Left ventricle myocardium inferior (tissue), 1 donor: ENCODE measurements around the gene DOCK4. TPM values are rescaled to one million over a fixed set of nuclear protein-coding genes. Genes with fewer than 3 reads are reported as not detected.

Source experiments
- DNase-seq: peaks from one replicate; pipeline ENCODE4 v3.0.0-alpha.2; 2020
- H3K27ac ChIP-seq: fragments of 200-600 bp; replicated peaks from 2 replicates; pipeline ENCODE4 v1.8.0; 2021
- H3K27me3 ChIP-seq: fragments of 200-600 bp; 2 replicates; pipeline ENCODE4 v1.8.0; 2021; ENCODE audit warnings: low read depth
- H3K36me3 ChIP-seq: fragments of 200-600 bp; 2 replicates; pipeline ENCODE4 v1.8.0; 2021
- H3K4me1 ChIP-seq: fragments of 200-600 bp; 2 replicates; pipeline ENCODE4 v1.8.0; 2021
- H3K4me3 ChIP-seq: fragments of 200-600 bp; 2 replicates; pipeline ENCODE4 v1.8.0; 2021; ENCODE audit warnings: mild to moderate bottlenecking, moderate library complexity
- H3K9me3 ChIP-seq: fragments of 200-600 bp; replicated peaks from 2 replicates; pipeline ENCODE4 v1.8.0; 2021
- intact Hi-C: fragments of 100-400 bp; cut with micrococcal nuclease; formaldehyde crosslinking; loops from one replicate; pipeline ENCODE4 v1.11.0; 2022
- total RNA-seq: library from RNA; stranded (reverse); fragmentation: NEBNext Ultra II Directional; extraction: Animal tissue kit (Norgen Biotek cat#: 25700); gene quantifications from one replicate; pipeline ENCODE4 v1.2.1, GENCODE V29; 2021
- TF ChIP-seq, protein P1 (sequence below): fragments of 200-600 bp; IDR thresholded peaks from 2 replicates; pipeline ENCODE4 v1.8.0; 2021; ENCODE audit warnings: antibody characterized with exemption, mild to moderate bottlenecking, borderline replicate concordance
- donor health status: DM: no; HTN: yes; CAD: no; lungs with severe emphysema.

The DOCK4 gene
- total RNA-seq, 1 donor from 2014 or later = 15.2 TPM

- TF ChIP-seq, protein P1, sequence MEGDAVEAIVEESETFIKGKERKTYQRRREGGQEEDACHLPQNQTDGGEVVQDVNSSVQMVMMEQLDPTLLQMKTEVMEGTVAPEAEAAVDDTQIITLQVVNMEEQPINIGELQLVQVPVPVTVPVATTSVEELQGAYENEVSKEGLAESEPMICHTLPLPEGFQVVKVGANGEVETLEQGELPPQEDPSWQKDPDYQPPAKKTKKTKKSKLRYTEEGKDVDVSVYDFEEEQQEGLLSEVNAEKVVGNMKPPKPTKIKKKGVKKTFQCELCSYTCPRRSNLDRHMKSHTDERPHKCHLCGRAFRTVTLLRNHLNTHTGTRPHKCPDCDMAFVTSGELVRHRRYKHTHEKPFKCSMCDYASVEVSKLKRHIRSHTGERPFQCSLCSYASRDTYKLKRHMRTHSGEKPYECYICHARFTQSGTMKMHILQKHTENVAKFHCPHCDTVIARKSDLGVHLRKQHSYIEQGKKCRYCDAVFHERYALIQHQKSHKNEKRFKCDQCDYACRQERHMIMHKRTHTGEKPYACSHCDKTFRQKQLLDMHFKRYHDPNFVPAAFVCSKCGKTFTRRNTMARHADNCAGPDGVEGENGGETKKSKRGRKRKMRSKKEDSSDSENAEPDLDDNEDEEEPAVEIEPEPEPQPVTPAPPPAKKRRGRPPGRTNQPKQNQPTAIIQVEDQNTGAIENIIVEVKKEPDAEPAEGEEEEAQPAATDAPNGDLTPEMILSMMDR = no peak
- Histone ChIP-seq H3K9me3 (no peaks in the 10 kb centered on the region), H3K4me1 (peaks cover 4% of the 10 kb centered on the region), H3K27me3 (no peaks in the 10 kb centered on the region), H3K4me3 (no peak overlapping the region), H3K36me3 (peaks cover 57% of the 10 kb centered on the region), H3K27ac (no peak overlapping the region)
- no peak for DNase-seq
- intact Hi-C loops = no loop called here
These were observed 436.1 kb downstream of the DOCK4 start for GRCh38 chr7:111770116-111770515.

- H3K4me1 ChIP-seq = peaks cover 13% of the 10 kb centered on the region
- H3K9me3 ChIP-seq = no peaks in the 10 kb centered on the region
- no peak overlapping the region for H3K4me3 ChIP-seq
- H3K27ac ChIP-seq = peak overlapping the region; percentile 4
- DNase-seq = no peak
- TF ChIP-seq, protein P1 = no peak
- H3K27me3 ChIP-seq = no peaks in the 10 kb centered on the region
- H3K36me3 ChIP-seq = peaks cover 34% of the 10 kb centered on the region
- intact Hi-C loops = loop anchor here (10.0 kb wide), 1 partner anchor 89 kb away; no protein-coding TSS in a partner anchor
These were observed 440.2 kb downstream of the DOCK4 start for GRCh38 chr7:111765751-111766643.

DNA sequence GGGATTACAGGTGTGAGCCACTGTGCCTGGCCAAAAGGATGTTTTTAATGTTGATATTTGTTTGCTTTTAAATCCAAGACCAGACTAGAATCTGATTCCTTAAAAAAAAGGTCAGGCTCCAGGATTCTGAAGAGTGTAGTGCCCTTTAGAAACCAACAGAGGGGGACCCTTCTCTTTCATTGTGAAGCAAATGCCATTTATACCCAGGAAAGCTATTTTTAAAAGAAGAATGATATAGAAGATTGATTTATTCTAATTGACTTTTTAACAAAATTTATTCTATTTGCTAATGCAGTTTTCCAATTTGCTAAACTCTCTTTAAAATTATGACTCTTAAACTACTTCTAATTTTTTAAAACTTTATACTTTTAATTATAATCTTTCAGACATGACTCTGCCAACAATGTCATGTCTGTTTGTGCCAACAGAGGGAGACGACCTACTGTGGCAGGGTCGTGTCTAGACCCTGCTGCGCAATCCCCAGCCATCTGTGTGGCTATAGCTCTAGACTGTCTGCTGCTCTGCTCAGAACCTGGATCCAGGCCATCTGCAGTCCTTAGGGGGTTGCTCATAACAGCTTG lies 442.9 kb downstream of the DOCK4 start:
- DNase-seq = no peak
- H3K27ac ChIP-seq = no peak overlapping the region
- H3K4me1 ChIP-seq = peaks cover 13% of the 10 kb centered on the region
- H3K4me3 ChIP-seq = no peak overlapping the region
- no peaks in the 10 kb centered on the region for H3K9me3 ChIP-seq
- TF ChIP-seq, protein P1 = peak; percentile 68
- intact Hi-C loops = loop anchor here (10.0 kb wide), 1 partner anchor 91 kb away; no protein-coding TSS in a partner anchor
- peaks cover 38% of the 10 kb centered on the region for H3K36me3 ChIP-seq
- H3K27me3 ChIP-seq = no peaks in the 10 kb centered on the region

GRCh38 chr7:111762799-111763198 lies 443.4 kb downstream of the DOCK4 start:
- TF ChIP-seq, protein P1 = no peak
- DNase-seq = no peak
- no peaks in the 10 kb centered on the region for H3K27me3 ChIP-seq
- H3K4me1 ChIP-seq = peaks cover 13% of the 10 kb centered on the region
- H3K36me3 ChIP-seq = peaks cover 41% of the 10 kb centered on the region
- H3K27ac ChIP-seq = no peak overlapping the region
- H3K9me3 ChIP-seq = no peaks in the 10 kb centered on the region
- no peak overlapping the region for H3K4me3 ChIP-seq
- intact Hi-C loops = loop anchor here (10.0 kb wide), 1 partner anchor 92 kb away; no protein-coding TSS in a partner anchor

DNA sequence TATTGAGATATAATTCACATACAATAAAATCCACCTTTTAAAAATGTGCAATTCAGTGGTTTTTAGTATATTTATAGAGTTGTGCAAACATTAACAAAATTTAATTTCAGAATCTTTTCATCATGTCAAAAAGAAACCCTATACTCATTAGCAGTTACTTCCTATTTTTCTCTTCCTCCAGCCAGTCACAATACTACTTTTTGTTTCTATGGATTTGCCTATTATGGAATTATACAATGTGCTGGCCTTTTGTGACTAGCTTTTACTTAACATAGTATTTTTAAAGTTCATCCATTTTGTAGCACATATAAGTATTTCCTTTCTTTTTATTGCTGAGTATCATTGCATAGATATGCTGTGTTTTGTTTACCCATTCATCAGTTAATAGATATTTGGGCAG lies 444.0 kb downstream of the DOCK4 start:
- no peak for DNase-seq
- H3K36me3 ChIP-seq = peaks cover 40% of the 10 kb centered on the region
- intact Hi-C loops = loop anchor here (10.0 kb wide), 1 partner anchor 93 kb away; no protein-coding TSS in a partner anchor
- peaks cover 13% of the 10 kb centered on the region for H3K4me1 ChIP-seq
- H3K27me3 ChIP-seq = no peaks in the 10 kb centered on the region
- no peak overlapping the region for H3K4me3 ChIP-seq
- TF ChIP-seq, protein P1 = no peak
- no peaks in the 10 kb centered on the region for H3K9me3 ChIP-seq
- no peak overlapping the region for H3K27ac ChIP-seq
